Common myeloid progenitor, CD34-positive (primary cell): ENCODE results near the gene EEPD1.

Experiments used
- CTCF ChIA-PET: fragments of 350-600 bp; sonication (Branson Sonifier 250); formaldehyde crosslinking; loops from one replicate; lab custom pipeline; 2021; ENCODE audit warnings: antibody characterized with exemption; lab: Charles Lee
- POLR2A ChIA-PET: fragments of 350-600 bp; sonication (Branson Sonifier 250); formaldehyde crosslinking; loops from one replicate; lab custom pipeline; 2021; ENCODE audit warnings: antibody characterized with exemption; lab: Charles Lee
- DNase-seq, 3 donors: peaks; one replicate each; pipeline versions ENCODE4 v3.0.0 to v3.0.0-alpha.2; 2013
- H3K27ac ChIP-seq, 2 experiments: 1 replicate in 1 of 2; 2 replicates in 1 of 2; pipeline ENCODE4 v1.7.0; 2013; ENCODE audit warnings: inconsistent platforms in 2 of 2, low read length in 2 of 2, mild to moderate bottlenecking in 2 of 2, low read depth in 1 of 2, moderate library complexity in 1 of 2; ENCODE audit not compliant: severe bottlenecking in 2 of 2, insufficient read depth in 1 of 2, poor library complexity in 1 of 2
- H3K27me3 ChIP-seq, 5 experiments: replicated peaks in 2 of 5; 1 replicate in 3 of 5; 2 replicates in 2 of 5; pipeline versions ENCODE4 v1.6.1 to v1.7.0; 2013; ENCODE audit warnings: low read length in 4 of 5, mild to moderate bottlenecking in 2 of 5, moderate library complexity in 2 of 5, inconsistent platforms in 1 of 5; ENCODE audit not compliant: insufficient read depth in 5 of 5, control insufficient read depth in 4 of 5
- H3K36me3 ChIP-seq, 4 experiments: 1 replicate in 2 of 4; 2 replicates in 2 of 4; pipeline versions ENCODE4 v1.6.1 to v1.7.0; 2013; ENCODE audit warnings: low read length in 3 of 4, control low read depth in 1 of 4, mild to moderate bottlenecking in 1 of 4; ENCODE audit not compliant: control insufficient read depth in 4 of 4, insufficient read depth in 4 of 4
- H3K4me1 ChIP-seq, 4 experiments: 1 replicate in 3 of 4; 2 replicates in 1 of 4; pipeline versions ENCODE4 v1.6.1 to v1.7.1; 2013; ENCODE audit warnings: low read length in 3 of 4, mild to moderate bottlenecking in 3 of 4, control low read depth in 1 of 4, inconsistent platforms in 1 of 4, moderate library complexity in 1 of 4; ENCODE audit not compliant: control insufficient read depth in 4 of 4, insufficient read depth in 4 of 4; ENCODE audit errors: control extremely low read depth in 1 of 4
- H3K4me3 ChIP-seq, 7 experiments: 1 replicate in 4 of 7; 2 replicates in 3 of 7; pipeline versions ENCODE4 v1.5.1 to v1.7.0; 2013; ENCODE audit warnings: mild to moderate bottlenecking in 7 of 7, low read length in 6 of 7, moderate library complexity in 6 of 7, inconsistent platforms in 2 of 7, low read depth in 2 of 7, control low read depth in 1 of 7; ENCODE audit not compliant: insufficient read depth in 4 of 7, control insufficient read depth in 1 of 7; ENCODE audit errors: extremely low read depth in 1 of 7
- H3K9me3 ChIP-seq, 5 experiments: 1 replicate in 4 of 5; 2 replicates in 1 of 5; pipeline versions ENCODE4 v1.6.1 to v1.7.1; 2013; ENCODE audit warnings: low read length in 4 of 5, mild to moderate bottlenecking in 2 of 5, inconsistent platforms in 1 of 5, low read depth in 1 of 5, moderate library complexity in 1 of 5; ENCODE audit not compliant: control insufficient read depth in 4 of 5, insufficient read depth in 2 of 5; ENCODE audit errors: control extremely low read depth in 1 of 5
- WGBS: methylation state at CpG from one replicate; pipeline ENCODE4 v1.1.5; 2013; ENCODE audit not compliant: insufficient coverage; 5-methylcytosine and 5-hydroxymethylcytosine counted together

Gene EEPD1

DNA sequence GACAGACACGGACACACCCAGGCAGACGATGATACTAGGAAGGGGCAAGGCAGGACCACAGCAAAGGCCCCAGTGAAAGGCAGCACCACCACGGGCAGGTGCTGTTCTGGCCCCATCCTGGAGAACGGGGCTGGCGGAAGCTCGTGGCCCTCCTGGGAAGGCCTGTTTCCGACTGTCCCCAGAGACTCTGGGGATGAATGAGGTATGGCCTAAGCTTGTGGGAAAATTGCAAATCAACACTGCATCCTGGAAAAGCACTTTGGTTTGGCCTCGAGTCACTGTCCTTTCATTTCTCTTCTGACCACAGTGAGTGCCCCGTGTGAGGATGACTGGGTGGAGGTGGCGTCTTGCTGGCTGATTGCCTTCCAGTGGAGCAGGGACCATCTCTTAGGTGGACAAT is 155.0 kb downstream of the EEPD1 start:
- POLR2A ChIA-PET = no interaction called here
- 98% methylated on average over 8 of the region's 10 CpGs for WGBS
- Histone ChIP-seq H3K4me3 (no peak overlapping the region), H3K9me3 (no peaks in the 10 kb centered on the region), H3K27me3 (no peaks in the 10 kb centered on the region), H3K4me1 (peaks cover 0 to 17% (median 1%) of the 10 kb centered on the region in 4 experiments), H3K27ac (no peak overlapping the region), H3K36me3 (no peaks in the 10 kb centered on the region)
- no peak for DNase-seq
- CTCF ChIA-PET = interaction anchor here (0.6 to 1.5 kb wide), 4 partner anchors 10 to 355 kb away, joined by 3 to 8 read pairs (median 4); no protein-coding TSS in a partner anchor

DNA sequence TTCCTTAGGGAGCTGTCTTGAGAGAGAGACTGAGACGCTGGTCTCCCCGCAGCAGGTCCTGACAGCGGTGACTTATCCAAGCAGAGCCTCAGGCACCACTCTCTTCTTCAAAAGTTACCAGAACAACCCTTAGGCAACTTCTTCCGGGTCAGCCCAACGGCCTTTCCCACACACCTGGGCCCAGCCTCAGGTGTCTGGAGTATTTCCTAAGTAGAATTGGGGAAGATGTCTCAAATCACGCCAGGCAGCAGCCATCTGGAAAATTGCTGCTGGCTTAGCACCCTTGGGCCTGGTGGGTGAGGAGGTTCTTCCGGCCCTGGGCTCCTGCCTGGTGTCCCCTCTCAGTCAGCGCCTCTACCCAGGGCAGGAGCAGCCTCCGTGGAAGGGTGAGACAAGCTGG is 156.2 kb downstream of the EEPD1 start:
- no peak for DNase-seq
- Histone ChIP-seq H3K9me3 (no peaks in the 10 kb centered on the region), H3K36me3 (no peaks in the 10 kb centered on the region), H3K4me3 (no peak overlapping the region), H3K4me1 (peaks cover 0 to 4% (median 0%) of the 10 kb centered on the region in 4 experiments), H3K27me3 (no peaks in the 10 kb centered on the region), H3K27ac (no peak overlapping the region)
- CTCF ChIA-PET = interaction anchor here (0.9 to 1.5 kb wide), 3 partner anchors 9 to 324 kb away, joined by 3 to 4 read pairs (median 3); no protein-coding TSS in a partner anchor
- 96% methylated on average over 3 of the region's 9 CpGs for WGBS
- POLR2A ChIA-PET = interaction anchor here (0.7 kb wide), 1 partner anchor 302 kb away, joined by 3 read pairs; no protein-coding TSS in a partner anchor

DNA sequence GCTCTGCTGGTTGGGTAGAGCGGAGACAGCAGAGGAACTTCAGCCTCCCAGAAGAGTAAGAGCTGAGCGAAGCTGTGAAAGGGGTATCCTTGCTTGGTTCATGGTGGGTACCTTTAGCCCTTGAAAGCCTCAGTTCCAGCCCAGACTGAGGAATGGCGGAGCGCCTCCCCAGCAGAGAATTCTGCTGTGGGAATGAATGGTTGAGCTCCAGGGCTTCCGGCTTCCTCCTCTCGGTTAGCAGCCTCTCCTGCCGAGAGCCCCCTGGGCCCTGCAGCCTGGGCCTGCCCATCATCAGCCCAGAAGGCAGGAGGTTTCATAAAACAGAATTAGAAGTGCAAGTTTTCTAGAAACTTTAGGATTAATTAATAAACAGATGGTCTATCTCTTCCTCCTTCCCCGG is 156.7 kb downstream of the EEPD1 start:
- H3K36me3 ChIP-seq = no peaks in the 10 kb centered on the region
- DNase-seq = no peak
- no peak overlapping the region for H3K4me3 ChIP-seq

DNA sequence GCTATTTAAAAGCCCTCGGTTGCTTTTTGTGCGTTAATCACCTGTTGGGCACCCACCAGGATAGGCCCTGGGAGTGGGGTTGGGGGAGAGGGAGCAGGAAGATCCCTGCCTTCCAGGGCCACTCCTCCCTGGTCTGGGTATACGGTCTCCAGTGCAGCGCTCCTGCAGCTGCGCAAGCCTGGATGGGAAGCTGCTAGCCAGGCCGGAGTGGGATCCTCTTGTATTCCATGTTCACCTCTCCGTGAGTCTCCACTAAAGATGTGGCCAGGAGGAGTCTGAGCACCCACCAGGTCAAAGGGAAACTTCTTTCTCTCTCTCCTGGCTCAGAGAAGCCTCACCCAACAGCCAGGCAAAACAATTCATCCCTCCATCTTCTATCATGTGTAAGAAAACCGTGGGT is 157.8 kb downstream of the EEPD1 start:
- no peaks in the 10 kb centered on the region for H3K27me3 ChIP-seq
- WGBS = 98% methylated on average over 6 of the region's 8 CpGs
- H3K9me3 ChIP-seq = no peaks in the 10 kb centered on the region
- no peak for DNase-seq
- POLR2A ChIA-PET = no interaction called here
- CTCF ChIA-PET = interaction anchor here (3.3 kb wide), 1 partner anchor 326 kb away, joined by 9 read pairs; no protein-coding TSS in a partner anchor
- H3K4me3 ChIP-seq = no peak overlapping the region
- H3K27ac ChIP-seq = no peak overlapping the region
- H3K4me1 ChIP-seq = no peaks in the 10 kb centered on the region
- no peaks in the 10 kb centered on the region for H3K36me3 ChIP-seq

More for the DNA sequence above, 156.7 kb downstream of the EEPD1 start:
- H3K4me1 ChIP-seq = no peaks in the 10 kb centered on the region
- POLR2A ChIA-PET = no interaction called here
- no peak overlapping the region for H3K27ac ChIP-seq
- no peaks in the 10 kb centered on the region for H3K9me3 ChIP-seq
- no peaks in the 10 kb centered on the region for H3K27me3 ChIP-seq
- CTCF ChIA-PET = interaction anchor here (0.9 to 1.5 kb wide), 3 partner anchors 8 to 324 kb away, joined by 3 to 4 read pairs (median 3); no protein-coding TSS in a partner anchor
- 97% methylated on average over 7 of the region's 8 CpGs for WGBS

DNA sequence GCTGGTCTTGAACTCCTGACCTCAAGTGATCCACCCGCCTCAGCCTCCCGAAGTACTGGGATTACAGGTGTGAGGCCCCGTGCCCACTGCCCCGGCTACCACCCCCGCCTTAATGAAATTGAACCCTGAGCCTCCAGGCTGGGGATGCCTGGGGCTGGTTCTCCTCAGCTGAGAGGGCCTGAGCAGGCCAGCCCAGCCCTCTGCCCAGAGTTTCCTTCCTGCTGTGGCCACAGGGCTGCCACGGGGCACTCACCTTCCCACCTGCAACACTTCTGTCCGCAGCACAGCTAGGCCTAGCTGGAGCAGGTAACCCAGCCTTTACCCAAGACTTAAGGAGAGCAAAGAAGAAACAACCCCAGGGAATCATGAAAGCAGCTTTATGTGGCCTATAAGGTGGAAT is 158.5 kb downstream of the EEPD1 start:
- no peak overlapping the region for H3K27ac ChIP-seq
- CTCF ChIA-PET = interaction anchor here (3.3 kb wide), 1 partner anchor 327 kb away, joined by 9 read pairs; no protein-coding TSS in a partner anchor
- WGBS = 89% methylated on average over 6 of the region's 7 CpGs
- DNase-seq = no peak
- H3K4me3 ChIP-seq = no peak overlapping the region
- no peaks in the 10 kb centered on the region for H3K36me3 ChIP-seq
- no peaks in the 10 kb centered on the region for H3K9me3 ChIP-seq
- H3K4me1 ChIP-seq = no peaks in the 10 kb centered on the region
- no peaks in the 10 kb centered on the region for H3K27me3 ChIP-seq
- POLR2A ChIA-PET = no interaction called here

DNA sequence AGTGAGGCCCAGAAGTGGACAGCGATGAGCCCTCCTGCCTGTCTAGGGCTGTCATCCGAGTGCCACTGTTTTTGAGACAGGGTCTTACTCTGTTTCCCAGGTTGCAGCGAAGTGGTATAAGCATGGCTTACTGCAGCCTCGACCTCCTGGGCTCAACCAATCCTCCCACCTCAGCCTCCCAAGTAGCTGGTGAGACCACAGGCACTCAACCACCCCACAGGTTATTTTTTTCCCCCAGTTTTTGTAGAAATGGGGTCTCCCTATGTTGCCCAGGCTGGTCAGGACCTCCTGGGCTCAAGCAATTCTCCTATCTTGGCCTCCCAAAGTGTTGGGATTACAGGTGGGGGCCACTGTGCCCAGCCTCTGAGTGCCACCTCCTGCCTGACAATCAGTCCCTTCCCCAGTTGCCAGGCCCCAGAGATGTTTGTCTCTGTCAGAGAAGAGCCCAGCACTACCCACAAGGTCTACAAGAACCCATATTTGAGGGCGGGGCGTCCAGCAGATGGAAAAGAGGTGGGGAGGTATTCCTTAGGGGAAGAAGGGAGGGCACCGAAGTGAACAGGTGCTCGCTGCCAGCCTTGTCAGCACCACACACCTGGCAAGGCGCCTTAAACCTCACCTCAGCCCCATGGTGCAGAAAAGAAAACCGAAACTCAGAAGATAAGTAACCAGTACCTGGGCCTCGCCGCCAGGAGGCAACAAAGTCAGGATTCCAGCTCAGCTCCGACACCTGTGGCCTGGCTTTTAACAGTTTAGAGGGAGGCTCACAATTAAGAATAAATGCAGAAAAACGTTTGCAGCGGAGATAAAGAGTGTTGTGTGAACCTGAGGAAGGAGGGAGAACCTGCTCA is 159.2 kb downstream of the EEPD1 start:
- no peaks in the 10 kb centered on the region for H3K9me3 ChIP-seq
- H3K4me3 ChIP-seq = no peak overlapping the region
- CTCF ChIA-PET = interaction anchor here (0.7 to 3.3 kb wide), 2 partner anchors 20 to 328 kb away, joined by 3 to 9 read pairs; no protein-coding TSS in a partner anchor
- H3K36me3 ChIP-seq = no peaks in the 10 kb centered on the region
- no peak overlapping the region for H3K27ac ChIP-seq
- POLR2A ChIA-PET = no interaction called here
- no peaks in the 10 kb centered on the region for H3K4me1 ChIP-seq
- WGBS = 95% methylated on average over 9 of the region's 15 CpGs
- peak in 2 of 3 donors; percentile 31 to 37 for DNase-seq
- no peaks in the 10 kb centered on the region for H3K27me3 ChIP-seq

DNA sequence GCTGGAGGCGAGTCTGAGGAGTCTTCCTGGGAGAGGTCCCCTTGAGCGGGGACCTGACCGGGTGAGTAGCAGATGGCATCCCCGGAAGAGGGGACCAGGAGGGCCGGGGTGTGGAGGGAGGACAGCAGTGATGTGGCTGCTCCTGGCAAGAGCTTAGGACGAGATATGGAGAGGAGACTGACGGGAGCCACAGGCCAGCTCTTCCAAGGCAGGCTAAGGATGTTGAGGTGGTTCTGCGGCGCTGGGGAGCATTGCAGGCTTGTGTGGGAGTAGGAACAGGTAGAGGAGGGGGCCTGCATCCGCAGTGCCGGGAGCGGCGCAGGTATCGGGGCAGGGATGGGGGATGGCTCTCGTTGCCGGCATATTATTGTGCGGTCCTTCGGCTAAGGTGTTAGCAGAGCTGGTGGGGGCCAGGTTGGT is 159.9 kb downstream of the EEPD1 start:
- WGBS = over 99% methylated on average over 16 of the region's 18 CpGs
- CTCF ChIA-PET = interaction anchor here (0.7 to 3.3 kb wide), 3 partner anchors 11 to 328 kb away, joined by 3 to 9 read pairs (median 4); no protein-coding TSS in a partner anchor
- no peaks in the 10 kb centered on the region for H3K36me3 ChIP-seq
- no peak overlapping the region for H3K27ac ChIP-seq
- H3K4me3 ChIP-seq = no peak overlapping the region
- no peak for DNase-seq
- POLR2A ChIA-PET = no interaction called here
- H3K27me3 ChIP-seq = no peaks in the 10 kb centered on the region
- H3K4me1 ChIP-seq = no peaks in the 10 kb centered on the region
- no peaks in the 10 kb centered on the region for H3K9me3 ChIP-seq
